ENCODE data around the gene CARD10. TPM values are rescaled to one million over a fixed set of nuclear protein-coding genes. Genes with fewer than 3 reads are reported as not detected.

Gene CARD10
- total RNA-seq, 1 donor from 2014 or later: 12.2 TPM

GRCh38 chr22:37525746-37526350 is 6.6 kb upstream of the CARD10 start:
- no peak for DNase-seq

- no peak for DNase-seq
Observed at GRCh38 chr22:37525073-37525745, 6.0 kb upstream of the CARD10 start.

GRCh38 chr22:37522482-37522881 is 3.3 kb upstream of the CARD10 start:
- no peak for DNase-seq

- DNase-seq: no peak
Observed at GRCh38 chr22:37521236-37521739, 2.1 kb upstream of the CARD10 start.

- DNase-seq: no peak
Observed at GRCh38 chr22:37520776-37521191, 1.6 kb upstream of the CARD10 start.

GRCh38 chr22:37518509-37519267 is 527 bp downstream of the CARD10 start:
- no peak for DNase-seq

- no peak for DNase-seq
Observed at GRCh38 chr22:37517826-37518450, 1.3 kb downstream of the CARD10 start.

- DNase-seq: no peak
Observed at GRCh38 chr22:37516456-37516855, 2.8 kb downstream of the CARD10 start.

- DNase-seq: peak; percentile 54
Observed at GRCh38 chr22:37515901-37516300, 3.3 kb downstream of the CARD10 start.

GRCh38 chr22:37514526-37515051 is 4.6 kb downstream of the CARD10 start:
- no peak for DNase-seq

GRCh38 chr22:37511395-37512104 is 7.7 kb downstream of the CARD10 start:
- no peak for DNase-seq

GRCh38 chr22:37510091-37510490 is 9.1 kb downstream of the CARD10 start:
- DNase-seq: no peak

- DNase-seq: peak; percentile 41
Observed at GRCh38 chr22:37509059-37509860, 10.0 kb downstream of the CARD10 start.

- DNase-seq: peak; percentile 51
Observed at GRCh38 chr22:37508431-37508992, 10.7 kb downstream of the CARD10 start.

- no peak for DNase-seq
Observed at GRCh38 chr22:37507731-37508130, 11.5 kb downstream of the CARD10 start.

GRCh38 chr22:37505989-37506388 is 13.2 kb downstream of the CARD10 start:
- DNase-seq: no peak

GRCh38 chr22:37505565-37505964 is 13.7 kb downstream of the CARD10 start:
- no peak for DNase-seq

- no peak for DNase-seq
Observed at GRCh38 chr22:37504964-37505363, 14.3 kb downstream of the CARD10 start.

GRCh38 chr22:37503850-37504249 is 15.4 kb downstream of the CARD10 start:
- DNase-seq: no peak

- DNase-seq: no peak
Observed at GRCh38 chr22:37503183-37503683, 16.0 kb downstream of the CARD10 start.
